GDM1 (cell line): ENCODE data around the gene OCIAD1.
"Not testable (repeated sequence)": the region's sequence is repeated elsewhere in the genome, so short reads cannot be mapped to it uniquely, and the experiment has no call there.

Experiments used
- DNase-seq: peaks from one replicate; lab custom pipeline; 2025; lab: John Stamatoyannopoulos, UW

The OCIAD1 gene, protein sequence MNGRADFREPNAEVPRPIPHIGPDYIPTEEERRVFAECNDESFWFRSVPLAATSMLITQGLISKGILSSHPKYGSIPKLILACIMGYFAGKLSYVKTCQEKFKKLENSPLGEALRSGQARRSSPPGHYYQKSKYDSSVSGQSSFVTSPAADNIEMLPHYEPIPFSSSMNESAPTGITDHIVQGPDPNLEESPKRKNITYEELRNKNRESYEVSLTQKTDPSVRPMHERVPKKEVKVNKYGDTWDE

DNA sequence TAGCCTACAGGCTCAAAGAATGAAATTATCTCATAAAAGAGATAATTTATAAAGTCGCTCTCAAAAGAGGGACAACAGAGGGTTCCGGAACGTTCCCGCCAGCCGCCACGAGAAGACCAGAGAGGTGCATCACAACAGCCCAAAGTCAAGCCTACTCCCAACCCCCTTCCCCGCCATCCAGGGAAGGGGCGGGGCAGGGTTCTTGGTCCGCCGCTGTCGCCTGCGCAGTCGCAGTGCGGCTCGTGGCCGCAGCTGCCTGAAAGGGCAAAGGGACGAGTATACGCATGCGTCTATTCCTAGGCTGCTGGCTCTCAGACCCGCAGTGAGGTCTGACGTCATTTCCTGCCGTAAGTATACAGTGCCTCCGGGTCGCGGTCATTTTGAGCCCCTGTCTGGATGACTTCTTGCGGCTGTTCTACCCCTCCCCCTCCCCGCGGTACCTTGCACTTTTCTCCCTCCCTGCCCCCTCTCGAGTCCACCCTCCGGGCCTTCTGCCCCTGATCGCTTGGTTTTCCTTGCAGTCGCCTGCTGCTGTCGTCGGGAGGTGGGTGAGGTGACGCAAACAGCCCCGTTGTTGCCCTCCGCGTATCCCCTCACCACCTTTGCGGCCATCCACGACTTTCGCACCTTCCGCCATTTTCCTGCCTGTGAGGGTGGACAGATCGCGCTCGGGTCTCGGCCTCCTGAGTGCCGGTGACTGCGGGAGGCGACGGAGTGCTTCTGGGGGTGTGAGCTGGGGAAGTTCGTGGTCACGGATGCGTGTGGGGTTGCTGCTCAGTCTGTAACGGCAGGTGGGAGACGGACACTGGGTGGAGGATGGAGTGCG lies at the start of gene OCIAD1:
Gene OCIAD1 (plus strand): TSS at position 383 of the 826 bp plus-strand sequence. CDS start 1,537 bp downstream, outside the sequence.
- DNase-seq: peak; percentile 99

DNA sequence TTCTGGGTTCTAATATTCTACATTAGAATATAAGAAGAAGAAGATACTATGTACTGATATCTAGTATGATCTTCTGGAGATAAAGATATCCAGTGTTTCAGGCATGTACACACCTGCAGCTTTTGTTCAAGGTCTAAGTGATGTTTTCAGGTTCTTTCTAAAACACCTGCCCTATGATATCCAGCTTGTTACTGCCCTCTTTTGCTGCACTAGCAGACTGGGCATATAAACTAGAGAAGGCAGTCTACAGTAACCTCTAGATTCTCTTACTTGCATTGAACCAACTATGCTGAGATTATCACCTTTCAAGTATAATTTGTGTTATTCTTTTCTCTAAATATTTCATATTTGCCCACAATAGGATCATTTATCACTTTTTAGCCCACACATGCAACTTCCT lies 48.9 kb upstream of the OCIAD1 start:
- DNase-seq: no peak

DNA sequence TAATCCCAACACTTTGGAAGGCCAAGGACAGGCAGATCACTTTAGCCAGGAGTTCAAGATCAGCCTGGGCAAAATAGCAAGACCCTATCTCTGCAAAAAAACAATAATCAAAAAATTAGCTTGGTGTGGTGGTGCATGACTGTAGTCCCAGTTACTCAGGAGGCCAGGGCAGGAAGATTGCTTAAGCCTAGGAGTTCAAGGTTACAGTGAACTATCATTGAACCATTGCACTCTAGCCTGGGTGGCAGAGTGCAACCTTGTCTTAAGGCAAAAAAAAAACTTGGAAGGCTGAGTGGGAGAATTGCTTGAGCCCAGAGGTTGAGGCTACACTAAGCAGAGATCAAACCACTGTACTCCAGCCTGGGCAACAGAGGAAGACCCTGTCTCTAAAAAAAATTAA lies 45.6 kb upstream of the OCIAD1 start:
- no peak for DNase-seq

DNA sequence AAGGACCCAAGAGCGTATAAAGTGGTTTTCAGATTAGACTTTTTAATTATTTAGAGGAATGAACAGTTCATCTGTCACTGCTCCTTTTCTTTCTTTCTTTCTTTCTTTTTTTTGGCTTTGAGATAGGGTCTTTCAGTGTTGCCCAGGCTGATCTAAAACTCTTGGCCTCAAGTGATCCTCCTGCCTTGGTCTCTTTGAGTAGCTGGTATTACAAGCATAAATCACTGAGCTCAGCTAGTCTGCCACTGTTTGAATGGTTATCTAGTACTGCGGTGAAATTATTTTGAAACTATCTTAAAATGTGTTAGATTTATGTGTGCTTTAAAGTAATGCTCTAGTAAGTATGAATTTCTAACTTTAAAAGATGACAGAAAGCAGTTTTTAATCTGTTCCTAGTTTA lies 44.3 kb upstream of the OCIAD1 start:
- no peak for DNase-seq

DNA sequence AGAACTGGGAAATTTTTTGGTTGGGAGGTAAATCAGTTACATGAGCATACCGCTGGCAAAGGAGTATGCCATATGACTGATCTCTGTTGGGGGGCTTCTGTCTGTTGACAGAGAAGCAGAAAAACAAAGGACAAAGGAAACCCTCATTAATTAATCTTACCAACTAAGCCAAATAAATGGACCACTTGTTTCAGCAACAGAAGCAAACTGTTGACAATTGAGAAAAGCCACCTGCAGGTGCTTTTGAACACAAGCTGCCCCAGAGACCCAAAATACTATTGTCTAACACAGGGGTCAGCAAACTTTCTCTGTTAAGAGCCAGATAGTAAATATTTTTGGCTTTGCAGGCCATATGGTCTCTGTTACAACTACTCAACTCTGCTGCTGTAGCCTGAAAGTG lies 43.8 kb upstream of the OCIAD1 start:
- no peak for DNase-seq

DNA sequence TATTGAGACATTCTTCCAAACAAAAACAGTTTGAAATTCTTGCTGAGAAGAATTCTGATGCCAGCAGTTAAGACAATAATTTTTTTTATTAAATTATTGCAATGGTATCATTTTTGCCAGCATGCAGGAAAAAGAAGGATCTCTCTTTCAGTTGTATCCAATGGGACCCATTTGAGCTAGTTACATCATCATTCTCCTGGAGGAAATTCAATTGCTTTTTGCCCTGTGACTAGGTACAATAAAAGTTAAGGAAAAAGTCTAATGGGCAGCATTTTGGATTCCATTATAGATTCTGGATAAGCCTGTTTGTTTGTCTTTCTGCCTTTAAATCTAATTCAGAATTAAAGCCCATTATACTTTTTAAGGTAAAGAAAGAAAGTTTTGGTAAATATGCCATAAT lies 40.3 kb upstream of the OCIAD1 start:
- DNase-seq: no peak

DNA sequence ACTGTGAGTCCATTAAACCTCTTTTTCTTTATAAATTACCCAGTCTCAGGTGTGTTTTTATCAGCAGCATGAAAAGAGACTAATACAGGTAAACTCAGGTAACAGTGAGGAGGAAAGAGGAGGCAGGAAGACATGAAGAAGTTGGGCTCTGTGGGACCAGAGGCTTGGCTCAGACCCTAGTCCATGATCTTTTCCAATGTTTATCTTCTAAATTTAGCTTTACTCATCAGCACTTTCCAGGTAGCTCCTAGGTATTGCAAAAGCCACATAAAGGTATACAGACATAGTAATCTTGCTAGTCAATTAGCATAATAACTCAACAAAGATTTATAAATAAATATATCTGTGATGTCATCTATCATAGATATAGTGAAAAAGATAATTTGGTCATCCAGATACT lies 39.6 kb upstream of the OCIAD1 start:
- no peak for DNase-seq

DNA sequence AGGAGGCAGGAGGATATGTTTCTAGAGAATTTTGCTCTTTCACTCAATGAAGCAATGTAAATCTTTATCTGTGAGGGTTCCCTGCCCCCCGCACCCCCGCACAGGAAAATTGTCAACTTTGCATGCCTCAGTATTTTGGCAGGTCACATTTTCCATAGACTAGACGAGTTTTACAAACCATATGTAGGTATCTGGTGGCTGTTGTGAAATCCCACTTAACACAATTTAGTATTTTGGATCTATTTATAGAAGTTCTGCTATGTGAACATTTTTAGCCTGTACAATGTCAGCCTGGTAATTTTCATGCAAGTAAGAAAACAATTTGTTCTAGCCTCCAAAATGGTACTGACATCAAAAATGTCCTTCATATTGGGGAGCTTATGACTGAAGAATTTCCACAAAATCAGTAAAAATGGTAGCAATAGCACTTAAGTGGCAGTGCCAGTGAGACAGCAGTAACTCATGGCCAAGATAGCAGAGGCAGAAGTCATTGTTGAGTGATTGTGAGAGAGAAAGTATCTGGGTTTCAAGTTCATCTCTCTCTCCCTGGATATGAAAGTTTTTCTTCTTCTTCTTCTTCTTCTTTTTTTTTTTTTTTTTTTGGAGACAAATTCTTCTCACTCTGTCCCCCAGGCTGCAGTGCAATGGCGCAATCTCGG lies 38.4 kb upstream of the OCIAD1 start:
- no peak for DNase-seq

DNA sequence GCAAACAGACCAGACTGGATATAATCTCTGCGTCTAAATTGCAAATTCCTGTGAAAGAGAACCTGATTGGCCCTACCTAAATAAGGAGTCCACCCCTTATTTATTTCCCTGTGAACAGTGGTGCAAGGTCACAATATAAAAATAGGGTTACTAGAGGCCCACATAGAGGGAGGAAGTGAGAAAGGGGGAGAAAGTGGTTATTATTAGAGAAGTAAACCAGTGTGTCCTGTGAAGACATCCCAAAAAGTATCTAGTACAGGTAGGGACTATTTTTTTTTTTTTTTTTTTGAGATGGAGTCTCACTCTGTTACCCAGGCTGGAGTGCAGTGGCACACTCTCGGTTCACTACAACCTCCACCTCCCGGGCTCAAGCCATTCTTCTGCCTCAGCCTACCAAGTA lies 35.8 kb upstream of the OCIAD1 start:
- DNase-seq: no peak

DNA sequence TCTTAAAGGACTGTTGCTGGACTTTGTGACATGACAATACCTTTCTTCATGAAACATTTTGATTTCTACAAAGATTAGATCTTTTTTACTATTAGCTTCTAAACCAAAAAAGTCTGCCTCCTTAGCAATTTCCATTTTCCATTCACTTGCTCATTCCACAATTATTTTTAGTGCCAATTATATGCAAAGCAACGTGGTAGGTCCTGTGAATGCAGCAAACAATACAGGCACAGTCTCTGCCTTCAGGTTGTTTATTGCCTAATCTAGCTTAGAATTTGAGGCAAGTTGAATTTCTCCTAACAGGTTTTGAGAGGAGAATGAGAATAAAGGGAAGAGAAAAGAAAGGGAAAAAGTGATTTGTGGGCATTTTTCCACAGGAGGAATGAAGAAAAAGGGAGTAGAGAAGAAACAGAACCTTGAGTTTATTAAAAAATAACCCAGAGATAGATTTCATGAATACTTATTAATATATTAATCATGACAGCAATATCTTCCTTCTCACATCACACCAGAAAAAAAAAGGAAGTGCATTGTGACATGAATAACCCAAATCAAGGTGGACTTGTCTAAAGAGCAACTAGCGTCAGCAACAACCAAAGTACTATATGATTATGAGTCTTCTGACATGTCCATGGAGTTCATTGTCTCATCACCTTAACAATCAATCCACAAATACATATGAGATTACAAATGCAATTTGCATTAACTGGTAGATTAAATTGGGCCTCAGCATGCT lies 34.5 kb upstream of the OCIAD1 start:
- DNase-seq: no peak

DNA sequence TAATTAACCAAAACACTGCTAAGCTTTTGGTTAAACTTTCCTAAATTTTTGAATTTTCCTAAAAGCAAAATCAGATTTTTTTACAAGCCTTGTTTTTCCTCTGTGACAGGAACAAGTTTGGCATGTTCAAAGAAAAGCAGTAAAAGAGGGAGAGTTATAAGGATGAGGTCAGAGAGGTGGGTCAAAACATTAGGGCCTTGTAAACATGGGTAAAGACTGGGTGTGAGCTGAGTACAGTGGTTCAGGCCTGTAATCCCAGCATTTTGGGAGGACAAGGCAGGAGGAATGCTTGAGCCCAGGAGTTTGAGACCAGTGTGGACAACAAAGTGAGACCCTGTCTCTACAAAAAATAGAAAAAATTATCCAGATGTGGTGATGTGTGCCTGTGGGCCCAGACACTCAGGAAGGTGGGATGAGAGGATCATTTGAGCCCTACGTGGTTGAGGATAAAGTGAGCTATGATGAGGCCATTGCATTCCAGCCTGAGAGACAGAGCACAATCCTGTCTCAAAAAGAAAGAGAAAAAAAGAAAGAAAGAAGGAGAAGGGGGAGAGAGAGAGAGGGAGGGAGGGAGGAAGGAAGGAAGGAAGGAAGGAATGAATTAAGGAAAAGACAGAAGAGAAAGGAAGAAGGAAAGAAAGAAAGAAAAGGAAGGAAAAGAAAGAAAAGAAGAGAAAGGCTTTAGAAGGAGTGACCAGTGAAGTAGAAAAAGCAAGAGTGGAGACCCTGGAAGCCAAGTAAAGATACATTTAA lies 33.8 kb upstream of the OCIAD1 start:
- DNase-seq: no peak

DNA sequence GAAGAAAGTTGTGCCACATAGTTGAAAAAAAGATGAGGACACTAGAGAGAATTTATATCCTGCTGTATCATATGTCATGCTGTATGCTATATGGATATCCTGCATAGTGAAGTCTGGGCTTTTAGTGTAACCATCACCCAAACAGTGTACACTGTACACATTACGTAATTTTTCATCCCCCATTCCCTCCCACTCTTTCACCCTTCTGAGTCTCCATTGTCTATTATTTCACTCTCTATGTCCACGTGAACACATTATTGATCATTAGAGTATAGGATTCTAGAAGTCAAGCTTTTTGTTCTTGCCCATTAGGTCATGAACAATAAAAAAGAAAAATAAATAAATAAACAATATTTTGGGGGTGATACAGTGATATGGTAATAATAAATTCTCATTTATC lies 32.8 kb upstream of the OCIAD1 start:
- DNase-seq: no peak

DNA sequence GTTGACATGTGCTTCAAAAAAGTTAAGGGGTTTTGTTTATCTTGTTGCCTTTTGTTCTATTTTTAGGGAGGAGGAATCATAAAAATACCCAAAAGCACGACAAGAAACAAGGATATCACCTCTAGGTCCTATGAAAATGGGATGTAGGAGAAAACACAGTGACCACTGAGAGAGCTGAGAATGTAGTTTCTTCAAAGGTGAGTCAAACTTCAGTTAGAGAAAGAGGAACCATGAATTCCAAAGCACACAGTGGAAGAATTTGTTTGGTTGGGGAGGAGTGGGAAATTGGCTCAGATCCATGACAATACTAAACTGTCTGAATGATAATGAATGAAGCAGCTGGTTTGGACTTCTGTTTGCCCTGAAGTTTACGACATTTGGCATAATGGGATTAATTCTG lies 31.7 kb upstream of the OCIAD1 start:
- DNase-seq: no peak

DNA sequence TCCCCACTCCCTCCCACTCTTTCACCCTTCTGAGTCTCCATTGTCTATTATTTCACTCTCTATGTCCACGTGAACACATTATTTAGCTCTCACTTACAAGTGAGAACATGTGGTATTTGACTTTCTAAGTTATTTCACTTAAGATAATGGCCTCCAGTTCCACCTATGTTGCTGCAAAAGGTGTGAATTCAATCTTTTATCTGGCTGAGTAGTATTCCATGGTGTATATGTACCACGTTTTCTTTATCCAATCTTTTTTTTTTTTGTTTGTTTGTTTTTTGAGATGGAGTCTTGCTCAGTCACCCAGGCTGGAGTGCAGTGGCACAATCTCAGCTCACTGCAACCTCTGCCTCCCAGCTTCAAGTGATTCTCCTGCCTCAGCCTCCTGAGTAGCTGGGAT lies 30.7 kb upstream of the OCIAD1 start:
- not testable (repeated sequence) for DNase-seq

DNA sequence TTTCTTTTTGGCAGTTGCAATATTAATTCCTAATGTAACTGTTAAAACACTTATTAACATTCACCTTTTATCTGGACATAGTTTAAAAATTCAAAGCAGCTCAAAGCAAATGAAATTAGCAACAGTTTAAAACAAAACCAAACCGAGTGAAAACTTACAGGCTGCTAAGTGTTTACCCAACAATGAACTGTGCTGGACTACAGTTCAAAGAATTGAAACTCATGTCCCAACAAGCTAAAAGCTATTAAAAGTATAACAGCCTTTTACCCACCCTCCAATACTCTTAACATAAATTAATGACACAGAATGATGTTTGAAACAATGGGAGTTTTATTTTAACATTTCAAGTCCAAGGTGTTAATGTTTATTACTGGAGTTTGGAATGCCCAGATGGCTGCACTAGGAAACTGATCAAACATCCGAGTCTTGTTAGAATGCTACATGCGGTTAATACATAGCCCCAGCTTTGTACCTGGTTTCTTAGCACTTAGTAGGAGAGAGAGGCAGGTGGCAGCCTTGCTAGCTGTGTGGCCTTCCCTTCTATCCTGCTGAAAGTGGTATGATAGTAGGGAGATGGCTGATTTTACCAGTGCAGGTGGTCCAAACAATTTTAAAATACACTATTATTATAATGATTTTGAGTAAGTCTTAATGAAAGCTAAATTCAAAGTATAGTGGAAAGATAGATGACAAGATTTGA lies 29.7 kb upstream of the OCIAD1 start:
- no peak for DNase-seq

DNA sequence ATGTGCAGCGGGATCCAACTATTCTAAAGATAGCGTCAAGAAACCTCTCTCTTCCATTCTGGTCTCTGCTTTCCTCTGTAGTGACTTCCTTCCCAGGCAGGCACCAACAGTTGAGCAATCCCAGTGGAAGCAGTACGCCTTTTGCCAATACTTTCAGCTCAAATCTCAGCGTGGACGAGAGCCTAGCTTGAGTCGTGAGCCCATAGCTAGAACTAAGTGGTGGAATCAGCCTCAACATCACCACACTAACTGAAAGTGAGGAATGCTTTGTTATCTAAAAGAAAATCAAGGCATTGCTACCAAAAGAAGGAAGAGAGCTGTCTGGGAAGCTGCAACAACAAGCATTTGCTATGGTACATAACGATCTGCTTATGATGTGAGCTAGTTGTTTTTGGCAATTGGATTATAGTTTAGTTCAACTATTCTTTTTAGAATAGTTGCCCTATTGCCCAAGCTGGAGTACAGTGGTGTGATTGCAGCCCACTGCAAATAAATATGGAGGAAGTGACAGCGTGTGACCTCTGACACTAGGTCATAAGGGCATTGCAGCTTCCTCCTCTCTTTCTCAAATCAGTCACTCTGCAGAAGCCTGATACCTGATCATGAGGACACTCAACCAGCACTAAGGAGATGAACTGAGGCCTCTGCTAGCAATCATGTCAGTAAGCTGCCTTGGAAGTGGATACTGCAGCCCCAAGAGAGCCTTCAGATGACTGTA lies 26.1 kb upstream of the OCIAD1 start:
- no peak for DNase-seq

DNA sequence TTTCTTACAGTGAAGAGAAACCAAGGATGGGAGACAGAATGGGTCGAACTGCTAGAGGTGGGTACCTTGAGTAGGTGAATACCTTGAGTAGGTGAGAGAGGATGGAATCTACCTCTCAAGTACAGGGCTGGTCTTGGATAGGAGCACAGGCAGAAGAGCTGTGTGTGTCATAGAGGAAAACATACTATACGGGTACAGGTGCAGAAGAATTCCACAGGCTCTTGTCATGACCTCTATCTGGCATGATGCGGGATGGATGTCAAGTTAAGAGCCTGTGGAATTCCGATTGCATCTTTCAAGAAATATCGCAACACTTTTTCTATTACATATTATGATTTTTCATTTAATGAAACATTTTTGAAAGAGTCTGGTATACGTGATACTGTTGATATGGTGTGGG lies 18.0 kb upstream of the OCIAD1 start:
- no peak for DNase-seq

DNA sequence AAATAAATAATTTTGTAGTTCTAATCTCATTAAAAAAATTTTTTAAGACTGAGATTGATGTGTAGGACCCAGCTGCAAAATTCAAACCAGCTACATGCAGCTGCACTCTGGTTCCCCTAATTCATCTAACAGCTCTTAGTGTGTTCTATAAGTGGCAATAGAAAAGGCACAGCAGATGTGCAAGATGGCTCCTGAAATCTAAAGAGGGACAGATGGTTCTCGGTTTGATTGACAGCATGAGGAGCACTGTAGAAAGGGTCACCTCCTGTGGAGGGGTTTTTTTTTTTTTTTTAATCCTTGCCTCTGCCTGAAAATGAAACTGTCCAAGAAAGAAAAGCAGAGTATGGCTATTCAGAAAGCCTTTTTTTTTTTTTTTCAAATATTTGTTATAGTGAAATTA lies 16.9 kb upstream of the OCIAD1 start:
- DNase-seq: no peak

DNA sequence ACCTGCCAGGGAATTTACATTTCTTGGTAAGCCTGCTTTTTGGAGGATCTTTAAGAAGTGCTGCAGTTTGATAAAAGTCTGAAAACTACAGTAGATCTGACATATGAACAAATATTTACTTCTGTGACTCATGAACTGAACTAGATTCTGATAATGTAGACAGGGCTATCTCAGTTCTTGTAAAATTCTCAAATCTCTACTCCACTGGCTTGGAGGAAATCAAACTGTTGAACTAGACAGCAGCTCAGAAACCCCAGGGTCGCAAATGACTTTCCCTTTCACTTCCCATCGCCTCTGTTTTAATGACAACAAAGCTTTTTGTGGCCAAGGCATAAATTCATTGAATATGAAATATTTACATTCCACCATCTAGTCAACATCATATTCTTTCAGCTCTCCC lies 15.4 kb upstream of the OCIAD1 start:
- no peak for DNase-seq

DNA sequence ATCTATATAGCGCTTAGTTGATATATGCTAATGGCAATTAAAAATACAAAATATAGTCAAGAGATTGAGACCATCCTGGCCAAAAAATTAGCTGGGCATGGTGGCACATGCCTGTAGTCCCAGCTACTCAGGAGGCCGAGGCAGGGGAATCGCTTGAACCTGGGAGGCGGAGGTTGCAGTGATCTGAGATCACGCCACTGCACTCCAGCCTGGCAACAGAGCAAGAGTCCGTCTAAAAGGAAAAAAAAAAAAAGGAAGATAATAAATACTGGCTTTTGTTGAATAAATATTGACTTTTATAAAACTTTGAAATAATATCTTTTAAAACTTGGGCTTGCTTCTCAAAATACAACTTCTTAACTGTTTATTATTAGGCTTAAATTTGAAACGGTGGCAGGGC lies 14.6 kb upstream of the OCIAD1 start:
- not testable (repeated sequence) for DNase-seq
